ENCODE measurements around the gene ATG4B.

DNA sequence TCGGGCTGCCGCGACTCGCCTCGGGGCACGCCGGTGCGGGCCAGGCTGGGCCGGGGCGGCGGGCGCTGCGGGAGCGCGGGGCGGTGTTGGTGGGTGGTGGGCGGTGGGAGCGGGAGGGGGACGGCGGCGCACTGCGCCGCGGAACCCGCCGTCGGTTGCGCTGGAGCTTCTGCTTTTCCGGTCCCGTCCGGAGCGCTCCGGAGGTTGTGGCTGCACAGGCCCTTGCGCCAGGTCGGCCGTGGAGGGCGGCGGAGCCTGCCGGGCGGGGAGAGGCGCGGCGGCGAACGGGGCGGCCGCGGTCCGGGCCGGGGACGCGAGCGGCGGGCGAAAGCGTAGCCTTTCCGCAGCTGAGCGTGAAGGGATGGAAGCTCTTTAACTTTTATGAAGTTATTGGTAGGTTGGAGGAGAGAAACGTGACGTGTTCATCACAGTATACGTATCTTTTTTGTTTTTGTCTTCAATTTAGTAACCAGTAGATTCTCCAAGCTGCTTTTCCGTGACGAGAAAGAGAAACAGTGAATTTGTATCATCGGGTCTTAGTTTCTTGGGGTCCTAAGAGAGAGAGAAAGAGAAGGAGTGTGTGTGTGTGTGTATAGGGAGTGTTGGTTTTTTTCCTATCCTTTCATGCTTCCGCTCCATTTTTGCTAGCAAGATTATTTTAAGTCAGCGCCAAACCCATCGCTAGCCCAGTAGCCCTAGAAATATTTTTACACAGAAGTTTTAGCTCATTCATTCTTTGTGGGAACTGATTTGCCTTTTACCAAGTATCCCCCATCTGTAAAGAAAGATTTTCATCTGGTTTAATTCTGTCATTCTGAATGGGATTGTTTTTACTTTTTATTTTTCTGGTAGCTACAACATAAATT is 535 bp downstream of the ATG4B start:
- TF ChIP-seq POLR2A (IDR thresholded peaks at IDR 0.05) (no peak), POLR2AphosphoS5 (IDR thresholded peaks at IDR 0.05) (no peak), EP300 (IDR thresholded peaks at IDR 0.05) (no peak)
- TF ChIP-seq, protein P1, sequence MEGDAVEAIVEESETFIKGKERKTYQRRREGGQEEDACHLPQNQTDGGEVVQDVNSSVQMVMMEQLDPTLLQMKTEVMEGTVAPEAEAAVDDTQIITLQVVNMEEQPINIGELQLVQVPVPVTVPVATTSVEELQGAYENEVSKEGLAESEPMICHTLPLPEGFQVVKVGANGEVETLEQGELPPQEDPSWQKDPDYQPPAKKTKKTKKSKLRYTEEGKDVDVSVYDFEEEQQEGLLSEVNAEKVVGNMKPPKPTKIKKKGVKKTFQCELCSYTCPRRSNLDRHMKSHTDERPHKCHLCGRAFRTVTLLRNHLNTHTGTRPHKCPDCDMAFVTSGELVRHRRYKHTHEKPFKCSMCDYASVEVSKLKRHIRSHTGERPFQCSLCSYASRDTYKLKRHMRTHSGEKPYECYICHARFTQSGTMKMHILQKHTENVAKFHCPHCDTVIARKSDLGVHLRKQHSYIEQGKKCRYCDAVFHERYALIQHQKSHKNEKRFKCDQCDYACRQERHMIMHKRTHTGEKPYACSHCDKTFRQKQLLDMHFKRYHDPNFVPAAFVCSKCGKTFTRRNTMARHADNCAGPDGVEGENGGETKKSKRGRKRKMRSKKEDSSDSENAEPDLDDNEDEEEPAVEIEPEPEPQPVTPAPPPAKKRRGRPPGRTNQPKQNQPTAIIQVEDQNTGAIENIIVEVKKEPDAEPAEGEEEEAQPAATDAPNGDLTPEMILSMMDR (IDR thresholded peaks at IDR 0.05) = no peak
